Stimulated activated CD4-positive, alpha-beta T cell treated with anti-CD3 and anti-CD28 coated beads, Interleukin-2, amount 100 ng/mL, for 24 hours (primary cell): ENCODE results near the gene XPNPEP1.

Experiments used
- DNase-seq, 2 donors: peaks; one replicate each; pipeline ENCODE4 v3.0.0-alpha.2; 2020

XPNPEP1 gene

GRCh38 chr10:109922976-109923921 is at the start of gene XPNPEP1:
Gene XPNPEP1 (minus strand): TSS chr10:109923511. CDS start chr10:109923433, 78 bp downstream.
- peak; percentile 76 to 85 for DNase-seq

- no peak for DNase-seq
These were observed 49.2 kb upstream of the XPNPEP1 start for GRCh38 chr10:109972372-109973001.

DNA sequence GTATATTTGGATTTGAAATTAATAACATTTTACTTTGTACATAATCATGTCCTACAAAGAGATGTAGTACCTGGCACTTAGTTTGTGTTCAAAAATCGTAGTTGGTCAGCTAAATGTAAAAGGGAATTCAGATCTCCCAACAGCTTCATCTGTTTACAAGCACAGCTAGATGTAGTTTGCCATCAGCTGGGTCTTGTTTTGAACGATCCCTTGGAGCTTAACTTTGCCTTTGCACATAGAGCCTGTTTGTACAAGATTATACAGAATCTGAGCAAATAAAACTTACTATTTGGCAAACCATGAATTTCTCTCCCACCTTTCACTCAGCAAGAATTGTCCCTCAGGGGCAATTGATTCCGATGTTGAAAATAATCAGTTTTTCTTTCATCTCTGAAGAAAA is 48.3 kb upstream of the XPNPEP1 start:
- no peak for DNase-seq

DNA sequence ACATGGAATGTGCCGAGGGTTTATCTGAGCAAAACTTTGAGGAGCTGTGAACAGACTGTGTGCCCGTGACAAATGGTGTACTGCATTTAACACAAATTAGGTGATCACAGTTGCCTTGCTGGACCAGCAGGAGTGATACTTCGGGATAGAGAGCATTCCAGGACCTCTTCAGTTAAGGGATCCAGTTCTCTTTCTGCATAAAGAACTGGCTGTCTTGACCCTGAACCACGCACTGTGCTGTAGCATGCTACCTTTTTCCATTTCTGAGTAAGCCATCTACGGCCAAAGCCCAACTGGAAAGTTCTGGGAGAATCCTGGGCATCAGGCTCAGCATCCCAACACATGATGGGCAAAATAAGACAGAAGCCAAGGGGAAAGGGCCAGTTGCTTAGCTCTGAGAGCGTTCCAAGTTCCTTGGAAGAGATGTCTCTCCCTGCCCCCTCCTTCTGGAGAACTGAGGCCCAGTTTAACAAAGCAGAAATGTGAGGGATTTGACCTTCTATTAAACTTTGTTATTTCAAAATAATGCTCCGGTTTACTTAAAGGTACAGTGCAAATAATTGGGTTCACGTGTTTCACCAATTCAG is 46.5 kb upstream of the XPNPEP1 start:
- DNase-seq: no peak

GRCh38 chr10:109968953-109969759 is 45.8 kb upstream of the XPNPEP1 start:
- DNase-seq: no peak

DNA sequence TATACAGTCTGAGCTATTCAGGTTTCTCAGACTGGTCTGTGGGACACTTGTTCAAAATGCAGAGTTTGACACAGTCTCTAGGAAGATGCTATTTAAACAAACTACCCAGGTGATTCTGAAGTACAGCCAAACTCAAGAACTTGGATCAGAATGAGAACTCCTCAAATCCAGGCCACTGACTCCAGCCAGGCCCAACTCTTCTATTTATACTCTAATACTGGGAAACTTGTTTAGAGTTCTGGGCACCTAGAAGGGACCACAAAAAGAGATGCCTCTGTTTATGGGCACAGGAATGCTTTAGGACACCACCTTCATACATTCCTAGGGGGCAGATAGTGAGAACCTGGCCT is 44.4 kb upstream of the XPNPEP1 start:
- no peak for DNase-seq

DNA sequence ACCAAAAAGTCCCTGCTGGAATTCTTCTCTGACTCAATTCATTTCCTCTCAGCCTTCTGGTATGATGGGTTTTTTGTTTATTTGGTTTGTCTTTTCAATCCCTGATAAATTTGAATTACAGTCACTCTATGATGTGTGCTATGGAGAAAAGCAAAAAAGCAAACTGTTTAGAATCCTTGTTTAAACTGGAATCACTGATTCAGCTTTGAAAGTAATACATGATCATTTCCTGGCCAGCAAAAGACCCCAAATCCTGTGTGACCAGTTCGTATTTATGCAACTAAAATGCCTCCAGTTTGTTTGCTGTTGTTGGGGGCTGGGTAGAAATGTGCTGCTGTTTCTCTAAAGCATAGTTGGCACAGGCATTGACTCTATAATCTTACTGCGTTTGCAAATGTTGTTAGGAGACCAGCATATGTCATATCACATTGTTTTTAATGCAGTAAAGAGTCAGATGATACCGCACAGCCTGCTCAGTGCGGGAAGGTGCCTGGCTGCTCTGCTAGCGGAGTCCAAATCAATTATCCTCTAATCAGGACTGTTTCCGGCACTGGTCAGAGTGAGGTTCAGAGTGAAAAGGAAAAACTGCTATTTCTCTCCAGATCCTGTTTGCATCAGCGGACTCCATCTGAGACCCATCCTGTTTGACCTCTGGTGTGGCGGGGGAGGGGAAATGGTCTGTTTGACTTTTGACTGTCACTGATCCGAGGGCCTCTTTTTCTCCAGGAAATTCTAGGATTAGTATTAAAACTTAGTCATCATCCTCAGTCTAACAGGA is 43.8 kb upstream of the XPNPEP1 start:
- DNase-seq: no peak

GRCh38 chr10:109964318-109964717 is 41.0 kb upstream of the XPNPEP1 start:
- DNase-seq: no peak

DNA sequence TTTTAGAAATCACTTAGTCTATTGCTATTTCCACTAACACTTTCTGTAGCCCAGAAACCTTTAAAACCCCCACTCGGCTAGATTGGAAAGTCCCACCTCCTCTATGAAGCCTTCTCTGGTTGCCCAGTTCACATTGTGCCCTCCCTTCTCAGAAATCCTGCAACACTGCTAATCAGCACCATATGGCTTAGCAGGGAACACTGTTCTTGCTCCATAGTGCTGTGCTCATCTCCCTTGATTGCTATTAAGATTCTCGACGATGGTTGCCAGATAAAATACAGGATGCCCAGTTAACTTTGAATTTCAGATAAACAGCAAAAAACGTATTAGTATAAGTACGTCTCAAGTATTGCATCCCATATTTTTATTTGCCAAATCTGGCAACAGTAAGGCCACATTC is 40.1 kb upstream of the XPNPEP1 start:
- DNase-seq: no peak

- DNase-seq: no peak
These were observed 38.9 kb upstream of the XPNPEP1 start for GRCh38 chr10:109962247-109962646.

DNA sequence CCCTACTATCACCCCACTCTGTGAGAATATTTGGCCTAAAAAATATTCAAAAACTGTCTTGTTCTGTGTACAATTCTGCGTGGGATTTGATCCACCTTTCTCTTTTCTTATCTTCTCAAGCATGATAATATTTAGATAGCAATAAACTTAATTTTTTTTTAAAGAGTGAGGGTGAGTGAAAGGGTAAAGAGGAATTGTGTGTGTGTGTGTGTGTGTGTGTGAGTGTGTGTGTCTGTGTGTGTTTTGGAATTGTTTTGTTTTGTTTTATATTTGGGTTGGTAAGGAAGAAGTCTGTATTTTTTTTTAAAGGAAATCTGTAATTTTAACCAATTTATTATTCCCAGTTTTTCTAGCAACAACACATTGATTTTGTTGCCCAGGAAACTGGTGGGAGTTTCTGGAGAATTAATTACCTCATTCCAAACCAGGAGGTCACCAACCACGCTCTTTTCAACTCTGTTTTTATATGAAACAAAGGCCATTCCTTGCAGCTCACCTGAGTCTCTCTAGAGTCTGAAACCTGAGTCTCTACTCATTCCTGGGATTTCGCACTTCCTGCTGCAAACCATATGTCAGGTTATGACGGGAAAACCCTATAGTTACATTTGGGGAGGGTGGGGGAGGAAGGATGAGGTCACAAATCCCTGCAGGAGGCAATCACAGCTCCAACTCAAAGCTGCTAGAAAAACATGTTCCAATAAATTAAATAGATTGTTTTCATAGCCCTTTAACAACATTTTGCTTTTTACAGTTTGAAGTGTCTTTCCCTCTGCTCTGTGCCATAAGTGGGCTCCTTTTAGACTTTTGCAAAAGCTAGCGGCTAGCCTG is 38.1 kb upstream of the XPNPEP1 start:
- DNase-seq: no peak

GRCh38 chr10:109960682-109961081 is 37.4 kb upstream of the XPNPEP1 start:
- DNase-seq: no peak

DNA sequence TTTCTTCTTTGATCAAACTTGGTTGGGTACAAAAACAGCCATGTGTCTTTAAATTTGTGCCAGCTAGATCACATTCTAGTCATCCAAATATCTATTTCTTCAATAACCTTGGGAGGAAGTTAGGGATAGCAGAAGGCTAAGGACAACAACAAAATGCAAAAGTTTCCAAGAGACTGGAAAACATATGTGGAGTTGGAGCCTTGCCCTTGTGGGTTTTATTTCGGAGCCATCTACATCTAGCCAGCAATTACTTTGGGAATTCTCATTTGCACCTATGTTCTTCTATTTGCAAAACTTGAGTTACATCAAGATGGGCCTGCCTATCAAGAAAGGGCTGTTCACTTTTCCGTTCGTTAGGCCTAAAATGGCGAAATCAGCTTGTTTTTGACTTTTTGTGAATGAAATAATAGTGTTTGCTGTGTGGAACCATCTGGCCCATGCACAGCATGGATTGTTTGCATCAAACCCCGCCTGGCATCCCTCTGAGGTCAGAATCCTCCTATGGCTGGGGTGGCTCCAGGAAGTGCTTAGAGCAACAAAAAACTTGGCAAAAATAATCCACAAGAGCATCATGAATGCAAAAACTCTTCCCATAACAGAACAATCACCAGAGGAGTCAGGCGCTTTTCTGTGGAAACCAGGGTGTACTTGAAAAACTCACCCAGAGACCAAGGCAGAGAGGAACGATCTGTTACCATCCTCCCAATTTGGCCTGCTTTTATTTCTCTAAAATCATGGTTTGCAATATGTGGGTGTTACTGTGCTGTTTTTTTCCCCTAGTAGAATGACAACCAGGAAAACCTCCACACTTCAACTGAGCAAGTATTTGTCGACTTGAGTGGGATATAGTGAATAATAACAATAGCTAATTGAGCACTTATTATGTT is 36.2 kb upstream of the XPNPEP1 start:
- no peak for DNase-seq

DNA sequence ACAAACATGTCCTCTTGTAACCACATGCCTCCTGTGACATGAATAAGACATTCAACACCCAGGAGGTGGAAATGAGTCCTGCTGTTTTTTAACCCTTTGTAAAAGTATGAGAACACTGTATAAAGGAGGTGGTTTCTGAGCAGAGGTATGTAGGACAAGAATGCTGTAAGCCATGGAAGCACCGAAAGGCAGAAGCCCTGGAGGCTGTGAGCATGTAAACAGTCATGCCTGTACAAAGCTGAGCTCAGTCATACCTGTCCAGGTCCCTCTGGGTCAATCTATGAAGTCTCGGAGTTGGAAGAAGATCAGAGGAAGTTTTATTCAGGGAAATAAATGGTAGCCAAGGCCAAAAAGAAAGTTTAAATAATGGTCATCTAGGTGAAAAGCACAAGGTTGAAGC is 34.7 kb upstream of the XPNPEP1 start:
- no peak for DNase-seq

- no peak for DNase-seq
These were observed 33.9 kb upstream of the XPNPEP1 start for GRCh38 chr10:109957092-109957797.

GRCh38 chr10:109956454-109957091 is 33.3 kb upstream of the XPNPEP1 start:
- DNase-seq: peak; percentile 18 to 24

GRCh38 chr10:109953766-109954165 is 30.5 kb upstream of the XPNPEP1 start:
- DNase-seq: no peak

DNA sequence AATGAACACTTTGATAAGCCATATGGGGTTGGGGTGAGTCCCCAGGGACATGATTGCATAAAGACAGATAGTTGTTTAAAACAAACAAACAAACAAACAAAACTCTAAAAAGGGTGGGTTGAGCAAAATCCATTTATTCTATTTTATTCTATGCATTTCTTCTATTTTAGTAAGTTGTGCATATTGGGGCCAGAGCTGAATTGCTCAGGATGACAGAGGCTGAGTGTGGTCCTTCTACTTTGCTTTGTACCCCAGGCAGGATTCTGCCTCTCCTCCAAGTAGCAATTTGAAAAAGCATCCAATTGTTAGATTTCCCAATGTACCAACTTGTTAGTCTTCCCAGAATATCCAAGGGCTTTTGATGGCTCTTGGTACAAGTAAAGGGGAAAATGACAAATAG is 29.2 kb upstream of the XPNPEP1 start:
- no peak for DNase-seq
